Posterior vena cava (tissue), 2 donors: ENCODE measurements around the gene FNDC1. TPM values are rescaled to one million over a fixed set of nuclear protein-coding genes. Genes with fewer than 3 reads are reported as not detected.

Experiments used
- DNase-seq: peaks from one replicate; pipeline ENCODE4 v3.0.0-alpha.2; 2020; ENCODE audit warnings: low spot score
- intact Hi-C, 2 donors: fragments of 100-400 bp; cut with DNase I; formaldehyde crosslinking; loops; one replicate each; pipeline versions ENCODE4 v1.14.1 to v1.14.2; 2022 to 2023
- total RNA-seq, 2 donors: library from RNA; stranded (reverse); fragmentation: NEBNext Ultra II Directional; extraction: Animal tissue kit (Norgen Biotek cat#: 25700); gene quantifications; one replicate each; pipeline ENCODE4 v1.2.1, GENCODE V29; 2021
- donor health status: DM: yes; HTN: yes; CAD: no.
- donor health status: DM: yes; HTN: yes; CAD: no.

Gene FNDC1
- total RNA-seq, 2 donors from 2014 or later: 2.8 to 5.1 TPM

DNA sequence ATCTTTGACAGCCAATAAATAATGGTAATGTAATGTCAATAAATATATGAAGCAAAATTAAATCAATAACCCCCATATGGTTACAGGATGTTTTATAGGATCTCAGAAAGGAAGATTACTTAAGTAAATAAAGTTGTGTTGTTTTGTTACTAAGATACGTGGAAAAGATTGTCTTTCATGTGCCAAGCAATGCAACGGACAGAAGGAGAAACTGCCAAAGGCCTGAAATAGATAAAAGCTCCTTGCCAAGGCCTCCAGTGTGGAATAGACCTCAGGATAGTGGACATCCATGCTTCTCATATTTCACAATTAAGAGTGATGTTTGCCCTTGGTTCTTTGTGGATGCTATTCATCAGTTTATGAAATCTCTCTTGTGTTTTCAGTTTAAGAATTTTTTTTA is 16.4 kb upstream of the FNDC1 start:
- intact Hi-C loops: no loop called here
- no peak for DNase-seq

DNA sequence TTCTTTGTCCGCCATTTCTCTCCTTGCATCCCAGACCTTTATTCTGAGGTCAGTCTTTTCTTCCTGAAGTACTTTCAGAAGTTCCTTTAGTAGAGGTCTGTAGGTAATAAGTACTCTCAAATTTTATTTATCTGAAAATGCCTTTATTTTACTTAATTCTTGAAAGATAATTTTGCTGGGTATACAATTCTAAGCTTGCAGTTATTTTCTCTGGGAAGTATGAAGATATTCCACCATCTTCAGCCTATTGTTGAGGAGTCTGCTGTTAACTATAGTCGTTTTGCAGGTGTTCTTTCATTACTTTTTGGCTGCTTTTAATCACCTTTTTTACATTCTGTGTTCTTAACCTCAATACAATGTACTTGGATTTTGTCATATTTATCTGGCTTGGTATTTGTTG is 13.5 kb upstream of the FNDC1 start:
- intact Hi-C loops: no loop called here
- no peak for DNase-seq

DNA sequence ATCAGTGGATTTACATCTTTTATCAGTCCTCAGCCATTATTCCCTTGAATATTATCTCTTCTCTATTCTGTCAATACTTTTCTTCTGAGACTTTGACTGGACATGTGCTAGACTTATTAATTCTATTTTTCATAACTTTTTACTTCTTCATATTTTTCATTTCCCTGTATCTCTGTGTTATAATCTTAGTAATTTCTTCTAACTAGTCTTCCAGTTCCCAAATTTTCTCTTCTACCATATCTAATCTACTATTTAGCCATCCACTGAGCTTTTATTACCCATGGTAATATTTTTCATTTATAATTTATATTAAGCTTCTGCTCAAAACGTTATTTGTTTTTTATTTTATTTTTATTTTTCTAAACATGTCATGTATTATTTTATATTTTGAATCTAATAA is 13.1 kb upstream of the FNDC1 start:
- DNase-seq: no peak
- intact Hi-C loops: no loop called here

DNA sequence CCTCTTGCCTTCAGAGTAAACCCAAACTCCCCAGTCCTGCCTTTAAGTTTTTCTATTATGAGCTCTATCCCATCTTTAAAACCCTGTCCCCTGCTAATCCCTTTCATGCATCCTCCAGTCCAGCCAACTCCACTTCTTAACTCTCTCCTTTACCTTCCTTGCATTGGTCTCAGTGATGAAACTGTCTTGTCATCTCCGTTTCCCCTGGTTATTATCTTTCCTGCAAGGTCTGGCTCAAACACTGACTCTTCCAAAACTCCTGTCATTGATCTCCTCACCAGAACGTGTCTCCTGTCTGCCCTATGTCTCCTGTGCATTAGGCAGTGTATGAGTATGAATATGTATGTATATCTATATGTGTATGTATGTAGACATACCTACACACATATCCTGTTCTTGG is 11.8 kb upstream of the FNDC1 start:
- DNase-seq: no peak
- intact Hi-C loops: no loop called here

DNA sequence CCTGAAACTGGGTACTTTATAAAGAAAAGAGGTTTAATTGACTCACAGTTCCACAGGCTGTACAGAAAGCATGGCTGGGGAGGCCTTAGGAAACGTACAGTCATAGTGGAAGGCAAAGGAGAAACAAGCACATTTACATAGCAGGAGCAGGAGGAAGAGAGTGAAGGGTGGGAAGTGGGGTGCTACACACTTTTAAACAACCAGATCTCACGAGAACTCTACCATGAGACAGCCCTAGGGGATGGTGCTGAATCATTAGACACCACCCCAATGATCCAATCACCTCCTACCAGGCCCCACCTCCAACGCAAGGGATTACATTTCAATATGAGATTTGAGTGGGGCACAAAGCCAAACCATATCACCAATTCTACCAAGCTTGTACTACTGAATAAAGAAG is 7.4 kb upstream of the FNDC1 start:
- no peak for DNase-seq
- intact Hi-C loops: no loop called here

DNA sequence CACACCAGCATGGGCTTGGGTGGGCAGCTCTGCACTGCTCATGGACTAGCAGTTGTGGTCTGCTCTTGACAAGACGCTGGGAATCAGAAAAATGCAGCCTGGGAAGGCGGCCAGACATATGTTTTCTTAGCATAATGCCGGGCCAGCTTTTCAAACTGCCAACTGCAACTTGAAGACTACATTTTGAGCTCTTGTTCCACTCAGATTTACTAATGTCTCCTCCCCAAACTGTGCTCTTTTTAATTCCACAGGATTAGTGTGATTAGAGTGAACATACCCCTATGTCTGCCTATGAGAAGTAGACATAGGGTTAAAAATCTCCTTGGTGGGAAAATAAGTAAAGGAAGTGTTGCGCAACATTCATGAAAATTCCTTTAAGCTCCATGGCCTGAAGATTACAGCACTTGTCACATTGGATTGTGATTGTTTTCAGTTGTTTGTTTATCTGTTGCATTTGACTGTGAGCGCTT is 5.3 kb upstream of the FNDC1 start:
- intact Hi-C loops: no loop called here

DNA sequence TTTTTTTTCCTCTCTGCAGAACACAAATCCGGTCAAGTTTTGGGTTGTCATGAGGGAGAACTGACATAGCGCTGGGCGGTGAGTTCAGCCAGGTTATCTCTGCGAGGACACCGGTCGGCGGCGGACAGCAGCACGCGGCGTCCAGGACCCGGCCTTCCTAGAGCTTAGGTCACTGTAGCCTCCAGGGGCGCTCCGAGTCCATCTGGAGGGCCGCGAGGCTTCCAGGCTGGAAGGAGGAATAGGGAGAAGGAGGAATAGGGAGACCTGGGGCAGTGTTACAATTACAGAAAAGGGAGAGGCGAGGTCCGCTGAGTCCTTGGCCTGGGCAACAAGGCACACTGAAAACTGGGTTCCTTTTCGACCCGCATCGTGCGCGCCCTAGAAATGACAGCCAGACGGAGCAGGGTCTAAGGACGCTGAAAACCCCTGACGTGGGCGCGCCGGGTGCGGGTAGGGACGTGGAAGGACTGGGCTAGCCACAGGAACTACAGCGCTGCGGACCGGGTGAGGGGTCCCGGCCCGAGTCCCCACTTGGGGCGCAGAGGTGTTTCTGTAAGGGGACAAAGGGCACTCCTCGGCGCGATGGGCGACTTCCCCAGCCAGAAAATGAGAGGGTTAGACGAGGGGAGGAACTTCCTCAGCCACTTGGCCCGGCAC is 536 bp upstream of the FNDC1 start:
- intact Hi-C loops: no loop called here
- peak; percentile 83 for DNase-seq

More for the DNA sequence above, 5.3 kb upstream of the FNDC1 start:
- no peak for DNase-seq

DNA sequence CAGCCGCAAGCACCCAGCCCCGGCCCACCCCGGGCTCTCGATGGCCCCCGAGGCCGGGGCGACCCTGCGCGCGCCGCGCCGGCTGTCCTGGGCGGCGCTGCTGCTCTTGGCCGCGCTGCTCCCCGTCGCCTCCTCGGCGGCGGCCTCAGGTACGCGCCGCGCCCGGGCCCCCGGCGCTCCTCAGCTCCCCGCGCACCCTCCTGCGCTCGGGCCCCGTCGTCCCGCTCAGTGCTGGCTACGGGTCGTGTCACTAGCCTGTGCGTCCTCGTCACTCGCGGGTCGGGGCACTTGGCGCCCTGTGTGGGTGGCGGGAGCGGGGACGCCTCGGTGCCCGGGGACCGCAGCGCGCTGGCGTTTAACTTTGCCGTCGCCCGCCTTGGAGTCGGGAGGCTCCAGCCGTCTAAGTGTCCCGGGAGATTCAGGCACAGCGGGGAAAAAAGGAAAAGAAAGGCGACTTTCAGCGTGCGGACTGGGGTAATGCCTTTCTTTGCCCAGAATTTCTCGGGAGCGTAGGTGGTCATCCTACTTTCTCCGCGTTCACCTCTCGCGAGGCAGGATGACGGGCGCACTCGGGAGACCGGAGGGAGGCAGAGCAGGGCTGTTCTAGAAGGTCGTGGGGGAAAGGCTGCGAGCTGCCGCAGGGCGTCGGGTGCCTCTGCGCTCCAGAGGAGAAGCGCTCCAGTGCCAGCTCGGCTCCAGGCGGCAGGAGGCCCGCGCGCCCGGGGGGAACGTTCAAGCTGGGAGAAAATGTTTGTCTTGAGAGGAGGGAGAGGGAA is 545 bp downstream of the FNDC1 start:
- intact Hi-C loops: loop anchor here in 1 of 2 donors (5.0 kb wide), 2 partner anchors 293 to 488 kb away; no protein-coding TSS in a partner anchor
- DNase-seq: no peak

DNA sequence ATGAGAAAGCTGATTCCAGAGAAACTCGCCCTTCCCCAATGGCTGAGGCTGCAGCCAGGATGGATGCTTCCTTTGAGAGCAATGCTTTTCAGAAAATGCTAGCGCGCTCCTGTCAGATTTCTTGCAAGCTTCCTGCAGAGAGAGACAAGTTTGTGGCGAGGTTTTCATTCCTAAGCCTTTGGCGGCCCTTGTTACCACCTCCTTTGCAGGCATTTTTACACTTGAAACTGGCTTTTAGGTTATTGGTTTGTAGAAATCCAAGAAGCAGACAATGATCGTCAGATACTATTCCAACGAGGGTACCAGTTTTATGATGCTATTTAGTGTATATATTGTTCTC is 1.1 kb downstream of the FNDC1 start:
- no peak for DNase-seq
- intact Hi-C loops: loop anchor here in 1 of 2 donors (5.0 kb wide), 2 partner anchors 292 to 487 kb away; no protein-coding TSS in a partner anchor

DNA sequence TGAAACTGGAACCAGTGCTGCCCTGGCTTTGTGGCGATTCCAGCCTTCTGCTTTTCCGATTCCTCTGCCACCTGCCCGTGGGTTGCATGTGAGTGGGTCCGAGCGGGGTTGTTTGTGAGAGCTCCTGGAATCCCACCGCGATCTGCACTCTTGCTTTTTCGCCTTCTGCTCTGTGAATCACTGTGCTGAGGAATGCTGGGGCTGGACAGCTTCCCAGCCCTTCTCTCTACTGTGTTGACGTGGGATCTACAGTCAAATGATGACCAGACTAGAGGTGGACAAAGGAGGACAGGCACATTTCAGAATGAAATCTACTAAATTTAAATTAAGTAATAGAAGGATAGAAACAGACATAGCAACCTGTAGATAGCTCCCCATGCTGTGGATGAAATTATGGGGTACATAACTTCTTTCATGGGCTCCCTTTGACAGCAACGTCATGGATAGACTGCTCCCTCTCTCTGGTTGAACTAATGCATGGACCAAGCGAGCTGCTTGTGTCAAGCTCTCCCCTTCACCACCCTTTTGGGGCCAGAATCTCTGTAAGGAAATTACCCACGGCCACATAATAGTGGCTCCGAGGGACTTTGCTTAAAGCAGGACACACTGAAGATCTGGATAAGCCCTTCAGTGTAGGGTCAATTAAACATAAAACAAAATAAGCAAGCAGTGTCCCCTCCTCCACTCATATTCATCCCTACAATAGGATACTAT is 2.0 kb downstream of the FNDC1 start:
- intact Hi-C loops: loop anchor here in 1 of 2 donors (5.0 kb wide), 2 partner anchors 291 to 486 kb away; no protein-coding TSS in a partner anchor
- no peak for DNase-seq

DNA sequence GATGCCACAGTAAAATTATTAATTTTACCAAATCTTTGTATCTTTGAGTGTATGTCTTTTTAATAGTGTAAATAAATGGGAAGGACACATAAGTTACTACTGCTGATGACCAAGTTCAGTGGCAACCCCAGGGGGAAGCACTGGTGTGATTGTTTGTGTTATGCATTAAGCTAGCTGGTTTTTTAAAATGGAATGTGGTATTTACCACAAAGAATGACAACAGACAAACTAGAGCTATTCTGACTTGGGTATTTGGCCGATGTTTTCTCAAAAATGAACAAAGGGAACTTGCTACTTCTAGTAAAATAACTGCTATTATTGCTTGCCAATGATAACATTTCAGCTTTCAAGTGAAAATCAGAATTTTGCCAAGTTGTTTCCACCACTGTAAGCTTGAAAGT is 2.9 kb downstream of the FNDC1 start:
- intact Hi-C loops: loop anchor here in 1 of 2 donors (5.0 kb wide), 2 partner anchors 290 to 485 kb away; no protein-coding TSS in a partner anchor
- no peak for DNase-seq

DNA sequence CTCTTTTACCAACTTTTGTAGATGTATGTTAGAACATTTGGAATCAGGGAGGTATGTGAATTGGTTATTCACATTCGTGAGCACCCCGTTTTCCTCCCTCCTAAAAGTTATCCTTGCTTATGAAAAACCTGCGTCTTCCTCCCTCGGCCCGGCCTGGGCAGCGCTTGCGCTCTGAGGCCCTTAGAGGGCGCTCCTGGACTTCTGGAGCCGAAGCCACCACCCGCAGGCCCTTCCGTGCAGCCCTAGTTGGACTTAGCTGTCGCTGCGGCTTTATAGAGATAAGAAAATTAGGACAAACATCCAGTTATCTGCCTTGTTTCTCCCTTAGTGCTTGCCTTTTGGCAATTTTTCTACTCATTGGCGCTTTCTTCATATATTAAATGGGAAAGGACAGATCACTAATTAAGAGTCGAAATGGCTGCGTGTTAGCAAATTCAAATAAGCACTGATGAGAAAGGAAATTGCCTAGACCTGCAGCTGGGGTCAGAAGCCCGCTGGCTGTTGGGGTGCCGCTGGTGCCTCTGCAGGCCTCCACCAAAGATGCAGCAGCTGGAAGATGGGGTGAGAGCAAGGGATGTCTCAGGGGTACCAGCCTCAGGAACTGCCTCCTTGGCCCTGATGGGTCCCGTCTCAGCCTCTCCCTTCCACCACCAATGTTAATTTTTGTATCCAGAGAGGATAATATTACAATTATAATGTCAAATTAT is 5.2 kb downstream of the FNDC1 start:
- intact Hi-C loops: loop anchor here in 1 of 2 donors (5.0 kb wide), 2 partner anchors 288 to 483 kb away; no protein-coding TSS in a partner anchor
- DNase-seq: peak; percentile 93

DNA sequence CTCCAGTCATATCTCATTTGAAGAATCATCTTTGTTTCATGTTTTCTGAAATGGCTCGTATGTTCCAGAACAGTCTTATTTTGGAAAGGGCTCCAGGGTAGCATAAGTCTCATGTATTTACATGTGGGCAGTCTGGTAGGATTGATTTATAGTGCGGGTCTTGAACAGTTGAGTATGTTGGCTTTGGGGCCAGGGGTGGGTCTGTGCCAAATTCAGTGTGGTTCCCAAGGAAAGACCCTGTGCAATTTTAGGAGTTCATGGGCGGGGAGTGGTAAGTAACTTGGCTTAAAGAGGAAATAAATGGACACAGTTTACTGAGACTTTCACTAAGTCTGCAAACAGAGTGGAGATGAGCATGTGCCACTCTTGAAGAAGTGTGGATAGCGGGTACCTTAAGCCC is 7.7 kb downstream of the FNDC1 start:
- DNase-seq: no peak
- intact Hi-C loops: loop anchor here in 1 of 2 donors (5.0 kb wide), 1 partner anchor 480 kb away; no protein-coding TSS in a partner anchor

DNA sequence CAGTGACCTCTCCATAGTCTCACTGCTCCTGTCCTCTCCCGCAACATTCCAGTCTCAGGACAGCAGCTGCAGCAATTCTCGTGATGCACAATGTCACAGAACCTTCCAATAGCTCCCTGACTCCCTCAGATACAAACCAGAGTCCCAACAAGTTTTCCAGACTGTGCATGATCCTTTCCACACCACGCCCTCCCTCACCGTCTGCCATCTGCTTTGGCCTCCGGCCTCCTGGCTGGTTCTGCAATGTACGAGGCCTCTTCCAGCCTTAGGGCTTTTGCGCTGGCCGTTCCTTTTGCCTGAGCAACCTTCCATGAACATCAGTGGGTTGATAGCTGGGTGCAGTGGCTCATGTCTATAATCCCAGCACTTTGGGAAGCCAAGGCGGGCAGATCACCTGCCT is 9.6 kb downstream of the FNDC1 start:
- intact Hi-C loops: loop anchor here in 1 of 2 donors (5.0 kb wide), 1 partner anchor 478 kb away; no protein-coding TSS in a partner anchor

DNA sequence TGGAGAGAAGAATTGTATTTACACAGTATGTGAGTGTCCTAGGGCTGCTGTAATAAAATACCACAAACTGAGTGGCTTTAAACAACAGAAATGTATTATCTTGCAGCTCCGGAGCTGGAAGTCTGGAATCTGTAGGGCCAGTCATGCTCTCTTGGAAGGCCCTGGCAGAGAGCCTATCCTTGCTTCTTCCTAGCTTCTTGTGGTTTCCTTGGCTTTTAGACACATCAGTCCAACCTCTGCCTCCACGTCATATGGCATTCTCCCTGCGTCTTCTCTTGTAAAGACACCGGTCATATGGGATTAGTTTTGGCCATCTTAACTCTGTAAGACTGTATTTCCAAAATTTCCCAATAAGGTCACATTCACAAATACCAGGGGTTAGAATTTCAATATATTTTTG is 10.8 kb downstream of the FNDC1 start:
- DNase-seq: no peak
- intact Hi-C loops: no loop called here

More for the DNA sequence above, 9.6 kb downstream of the FNDC1 start:
- no peak for DNase-seq

DNA sequence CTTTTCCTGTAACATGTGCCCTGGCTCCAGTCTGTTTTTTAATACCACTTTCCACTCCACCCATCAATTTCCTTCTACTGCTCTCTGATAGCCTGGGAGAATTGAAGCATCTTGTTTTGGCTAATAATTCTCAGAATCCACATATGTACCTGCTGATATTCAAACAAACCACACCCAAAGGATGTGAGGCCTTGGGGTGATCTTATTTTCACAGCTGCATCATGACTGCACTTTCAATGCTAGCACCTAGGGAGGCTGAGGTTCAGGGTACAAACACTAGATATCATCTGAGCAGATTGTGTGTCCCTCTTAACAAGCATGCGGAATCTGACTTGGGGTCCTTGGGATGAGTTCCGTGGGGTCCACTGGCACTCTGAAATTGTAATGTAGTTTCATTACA is 12.7 kb downstream of the FNDC1 start:
- no peak for DNase-seq
- intact Hi-C loops: no loop called here

DNA sequence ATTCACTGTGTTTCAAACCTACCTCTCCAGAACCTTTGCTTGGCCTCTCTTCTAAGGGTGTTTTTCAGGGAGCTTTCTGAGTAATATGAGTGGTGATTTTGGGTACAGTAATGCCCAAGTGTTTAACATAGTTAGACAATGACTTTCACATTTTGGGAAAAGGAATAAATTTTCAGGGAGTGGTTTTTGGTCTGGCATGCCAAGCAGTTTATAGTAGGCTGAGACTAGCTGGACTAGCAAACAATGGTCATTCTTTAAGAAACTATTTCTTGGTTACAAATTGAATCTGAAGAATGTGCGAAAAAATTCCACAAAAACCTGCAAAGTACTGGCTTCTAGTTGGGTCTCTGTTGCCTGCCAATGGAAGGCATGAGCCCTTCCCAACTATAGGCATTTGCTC is 15.4 kb downstream of the FNDC1 start:
- intact Hi-C loops: no loop called here
- DNase-seq: no peak

DNA sequence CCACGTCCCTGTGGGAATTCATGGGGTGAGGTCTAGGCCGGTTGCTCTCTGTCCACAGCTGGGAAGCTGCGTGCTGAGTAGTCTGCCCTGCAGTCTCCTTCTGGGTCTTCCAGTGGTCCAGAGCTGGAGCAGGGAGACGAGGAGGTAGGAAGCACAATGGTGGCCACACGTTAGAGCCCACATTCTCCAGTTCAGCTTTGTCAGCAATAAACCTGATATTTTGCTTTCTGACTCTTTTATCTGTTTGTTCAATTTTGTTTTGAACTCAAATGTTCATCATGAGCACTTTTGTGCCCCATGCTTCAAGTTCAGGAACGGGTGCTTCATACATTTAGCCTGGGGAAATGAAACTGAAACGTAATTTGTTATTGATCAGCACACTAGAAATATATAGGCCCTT is 21.3 kb downstream of the FNDC1 start:
- DNase-seq: no peak
- intact Hi-C loops: no loop called here

DNA sequence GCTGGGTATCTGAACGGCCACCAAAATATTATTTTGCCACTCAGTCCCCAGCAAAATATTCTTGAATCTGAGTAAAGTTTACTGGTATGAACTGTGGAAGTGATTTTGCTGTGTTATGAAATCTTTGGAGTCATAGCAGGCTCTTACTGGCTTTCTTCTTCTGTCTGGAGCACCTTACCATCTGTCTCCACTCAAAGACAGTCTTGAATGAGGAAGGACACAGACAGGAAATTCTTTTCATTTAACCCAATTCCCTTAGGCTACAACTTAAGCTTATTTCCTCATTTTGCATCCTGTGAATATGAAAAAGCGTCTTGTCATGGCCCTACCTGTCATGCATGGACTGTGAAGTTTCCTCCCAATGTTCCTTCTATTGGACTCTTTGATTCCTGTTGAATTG is 24.7 kb downstream of the FNDC1 start:
- no peak for DNase-seq
- intact Hi-C loops: no loop called here
